Small intestine (tissue), 7 donors: ENCODE measurements around the gene EIF4A2. TPM values are rescaled to one million over a fixed set of nuclear protein-coding genes. Genes with fewer than 3 reads are reported as not detected.

Experiments used
- DNase-seq, 2 donors: peaks; one replicate each; pipeline versions ENCODE4 v3.0.0 to v3.0.0-alpha.2; 2013
- FAIRE-seq: peaks from 2 replicates; lab custom pipeline; 2012; peaks lifted over from hg19 to GRCh38; lab: Jason Lieb, UNC
- H3K27ac ChIP-seq, 3 donors: one replicate each; pipeline ENCODE4 v1.5.1; 2013; ENCODE audit warnings: low read length in 2 of 3, mild to moderate bottlenecking in 2 of 3, control low read depth in 1 of 3, inconsistent platforms in 1 of 3, low read depth in 1 of 3, moderate library complexity in 1 of 3
- H3K27me3 ChIP-seq, 3 donors: one replicate each; pipeline ENCODE4 v1.6.1; 2013; ENCODE audit warnings: low read length in 3 of 3, inconsistent platforms in 1 of 3; ENCODE audit not compliant: control insufficient read depth in 3 of 3, insufficient read depth in 3 of 3
- H3K36me3 ChIP-seq, 3 donors: one replicate each; pipeline ENCODE4 v1.6.1; 2013; ENCODE audit warnings: low read length in 3 of 3, inconsistent platforms in 1 of 3, low read depth in 1 of 3, mild to moderate bottlenecking in 1 of 3, moderate library complexity in 1 of 3; ENCODE audit not compliant: control insufficient read depth in 3 of 3, insufficient read depth in 2 of 3
- H3K4me1 ChIP-seq, 3 donors: one replicate each; pipeline ENCODE4 v1.6.1; 2013; ENCODE audit warnings: low read length in 2 of 3, inconsistent platforms in 1 of 3, low read depth in 1 of 3, mild to moderate bottlenecking in 1 of 3, moderate library complexity in 1 of 3; ENCODE audit not compliant: control insufficient read depth in 3 of 3, insufficient read depth in 2 of 3
- H3K4me3 ChIP-seq, 3 donors: one replicate each; pipeline ENCODE4 v1.5.1; 2013; ENCODE audit warnings: low read length in 3 of 3, control low read depth in 1 of 3, inconsistent platforms in 1 of 3, low read depth in 1 of 3, mild to moderate bottlenecking in 1 of 3, moderate library complexity in 1 of 3
- H3K9me3 ChIP-seq, 2 donors: one replicate each; pipeline ENCODE4 v1.6.1; 2013; ENCODE audit warnings: low read depth in 1 of 2, low read length in 1 of 2; ENCODE audit not compliant: control insufficient read depth in 2 of 2, insufficient read depth in 1 of 2
- WGBS, 3 donors: extraction: QIAGEN DNeasy Blood & Tissue Kit; methylation state at CpG; one replicate each; pipeline ENCODE4 v1.1.7; 2013; 5-methylcytosine and 5-hydroxymethylcytosine counted together
- polyA plus RNA-seq, 4 donors: library from polyadenylated mRNA; stranded (reverse) in 3 of 4; unstranded in 1 of 4; fragments of 200-250 nt in 3 of 4; fragments of 120-200 nt in 1 of 4; gene quantifications; one replicate each; pipeline versions ENCODE4 v1.2.1 to v1.2.3, GENCODE V29; 2013
- donor health status: healthy with polysubstance abuse.
- donor health status: control.
- donor health status: control.
- donor health status: Bipolar disorder and iron deficiency.
- donor health status: healthy.

Gene EIF4A2
- polyA plus RNA-seq, 4 donors: 288 to 723 (median 396) TPM

- WGBS, 3 donors: 78 to 91% (median 81%) methylated on average over 7 of the region's 7 CpGs
- FAIRE-seq (no peak), DNase-seq (no peak)
- Histone ChIP-seq H3K4me3 (no peak overlapping the region), H3K27ac (peak overlapping the region in 1 of 3 donors; percentile 62), H3K36me3 (no peaks in the 10 kb centered on the region), H3K9me3 (no peaks in the 10 kb centered on the region), H3K27me3 (no peaks in the 10 kb centered on the region), H3K4me1 (peaks cover 0 to 8% (median 2%) of the 10 kb centered on the region in 3 donors)
These were observed 29.4 kb upstream of the EIF4A2 start for GRCh38 chr3:186754006-186754405.

- FAIRE-seq (no peak), DNase-seq (peak; percentile 25 to 71)
- H3K4me1 ChIP-seq: peaks cover 0 to 8% (median 2%) of the 10 kb centered on the region in 3 donors
- H3K9me3 ChIP-seq: no peaks in the 10 kb centered on the region
- H3K27ac ChIP-seq: peak overlapping the region in 2 of 3 donors; percentile 33 to 78
- no peaks in the 10 kb centered on the region for H3K36me3 ChIP-seq
- no peaks in the 10 kb centered on the region for H3K27me3 ChIP-seq
- 68 to 76% (median 74%) methylated on average over 5 of the region's 5 CpGs for WGBS, 3 donors
- no peak overlapping the region for H3K4me3 ChIP-seq
These were observed 28.5 kb upstream of the EIF4A2 start for GRCh38 chr3:186754871-186755270.

- no peaks in the 10 kb centered on the region for H3K27me3 ChIP-seq
- no peak overlapping the region for H3K4me3 ChIP-seq
- FAIRE-seq (no peak), DNase-seq (no peak)
- H3K4me1 ChIP-seq: peaks cover 0 to 13% (median 3%) of the 10 kb centered on the region in 3 donors
- WGBS, 3 donors: 84 to 90% (median 89%) methylated on average over 8 of the region's 8 CpGs
- H3K27ac ChIP-seq: no peak overlapping the region
- H3K36me3 ChIP-seq: no peaks in the 10 kb centered on the region
- H3K9me3 ChIP-seq: no peaks in the 10 kb centered on the region
These were observed 26.2 kb upstream of the EIF4A2 start for GRCh38 chr3:186757214-186757613.

GRCh38 chr3:186757686-186758220, 25.6 kb upstream of the EIF4A2 start:
- FAIRE-seq (no peak), DNase-seq (no peak)
- Histone ChIP-seq H3K36me3 (no peaks in the 10 kb centered on the region), H3K27ac (no peak overlapping the region), H3K9me3 (no peaks in the 10 kb centered on the region), H3K4me3 (no peak overlapping the region), H3K27me3 (no peaks in the 10 kb centered on the region), H3K4me1 (peaks cover 0 to 12% (median 1%) of the 10 kb centered on the region in 3 donors)
- WGBS, 3 donors: 83 to 88% (median 87%) methylated on average over 8 of the region's 8 CpGs

GRCh38 chr3:186759231-186759930, 24.0 kb upstream of the EIF4A2 start:
- Histone ChIP-seq H3K9me3 (no peaks in the 10 kb centered on the region), H3K27ac (no peak overlapping the region), H3K4me1 (peaks cover 0 to 12% (median 1%) of the 10 kb centered on the region in 3 donors), H3K4me3 (no peak overlapping the region), H3K36me3 (no peaks in the 10 kb centered on the region), H3K27me3 (no peaks in the 10 kb centered on the region)
- DNase-seq (no peak), FAIRE-seq (no peak)
- 80 to 84% (median 80%) methylated on average over 11 of the region's 11 CpGs for WGBS, 3 donors

- no peak for FAIRE-seq
- no peak overlapping the region for H3K4me3 ChIP-seq
- no peaks in the 10 kb centered on the region for H3K27me3 ChIP-seq
- H3K9me3 ChIP-seq: no peaks in the 10 kb centered on the region
- H3K27ac ChIP-seq: peak overlapping the region in 2 of 3 donors; percentile 50 to 66
- no peaks in the 10 kb centered on the region for H3K36me3 ChIP-seq
- peaks cover 0 to 10% (median 1%) of the 10 kb centered on the region in 3 donors for H3K4me1 ChIP-seq
- peak; percentile 44 to 71 for DNase-seq
- 93 to 94% (median 94%) methylated on average over 10 of the region's 10 CpGs for WGBS, 3 donors
These were observed 23.1 kb upstream of the EIF4A2 start for GRCh38 chr3:186760141-186760833.

- Histone ChIP-seq H3K4me1 (peaks cover 0 to 7% (median 1%) of the 10 kb centered on the region in 3 donors), H3K36me3 (no peaks in the 10 kb centered on the region), H3K4me3 (no peak overlapping the region), H3K27me3 (no peaks in the 10 kb centered on the region), H3K27ac (peak overlapping the region in 2 of 3 donors; percentile 57 to 64), H3K9me3 (peaks cover 0 to 4% of the 10 kb centered on the region in 2 donors)
- peak; percentile 66 to 80 for DNase-seq
- no peak for FAIRE-seq
- WGBS, 3 donors: 46 to 77% (median 59%) methylated on average over 8 of the region's 8 CpGs
These were observed 22.4 kb upstream of the EIF4A2 start for GRCh38 chr3:186760897-186761447.

GRCh38 chr3:186772281-186772694, 11.1 kb upstream of the EIF4A2 start:
- Histone ChIP-seq H3K4me1 (peaks cover 0 to 9% (median 0%) of the 10 kb centered on the region in 3 donors), H3K36me3 (no peaks in the 10 kb centered on the region), H3K9me3 (no peaks in the 10 kb centered on the region), H3K27ac (peak overlapping the region in 2 of 3 donors; percentile 26 to 79), H3K4me3 (peak overlapping the region; percentile 48 to 61 (median 53)), H3K27me3 (no peaks in the 10 kb centered on the region)
- no peak for DNase-seq
- WGBS, 3 donors: 7 to 9% (median 8%) methylated on average over 26 of the region's 26 CpGs
- no peak for FAIRE-seq
